GM19099 (cell line): Measurements from ENCODE around the gene GPATCH4.

ENCODE experiments used
- POLR2A ChIP-seq: IDR thresholded peaks from 3 replicates; pipeline ENCODE4 v1.6.1; 2011; ENCODE audit warnings: low read depth; ENCODE audit not compliant: insufficient read length; ENCODE audit errors: extremely low read depth

The GPATCH4 gene

DNA sequence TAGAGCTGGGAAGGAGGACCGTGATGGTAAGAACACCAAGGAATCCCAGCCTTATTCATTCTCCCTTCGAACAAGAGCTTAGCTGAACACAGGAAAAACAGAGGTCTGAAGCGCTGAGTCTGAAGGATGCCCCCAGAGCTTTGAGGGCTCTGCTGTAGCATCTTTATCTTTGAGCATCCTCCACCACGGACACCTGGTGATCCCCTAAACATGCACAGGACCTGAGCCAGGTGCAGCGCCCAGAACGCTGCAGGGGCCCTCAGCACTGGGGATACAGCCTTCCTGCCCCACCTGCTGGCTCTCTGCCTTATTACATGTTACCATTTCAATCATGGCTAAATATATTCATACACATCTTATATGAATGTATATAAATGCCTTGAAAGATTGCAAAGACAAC, 7.7 kb upstream of the GPATCH4 start:
- TF ChIP-seq POLR2A, result no peak

DNA sequence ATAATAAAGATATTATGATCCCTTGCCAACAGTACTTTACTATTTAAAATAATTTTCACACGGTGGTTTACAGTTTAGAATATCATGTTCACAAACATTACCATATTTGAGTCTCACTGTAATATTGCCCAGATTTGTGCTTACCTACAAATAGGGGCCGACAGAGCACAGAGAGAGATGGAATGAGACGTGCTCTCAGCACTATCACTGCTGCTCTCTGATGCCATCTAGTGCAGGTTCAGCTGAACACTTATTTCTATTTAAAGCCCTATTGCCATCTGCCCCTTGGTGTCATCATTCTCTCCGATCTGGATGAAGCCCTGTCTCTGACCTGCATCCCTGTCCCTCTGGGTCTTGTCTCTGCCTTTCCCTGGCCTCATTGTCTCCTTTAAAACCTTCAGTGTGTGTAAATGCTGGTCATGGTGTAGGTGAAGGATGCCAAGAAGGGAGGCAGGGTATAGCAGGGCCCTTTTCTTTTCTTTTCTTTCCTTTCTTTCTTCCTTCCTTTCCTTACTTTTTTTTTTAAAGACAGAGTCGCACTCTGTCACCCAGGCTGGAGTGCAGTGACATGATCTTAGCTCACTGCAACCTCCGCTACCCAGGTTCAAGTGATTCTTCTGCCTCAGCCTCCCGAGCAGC, 6.9 kb upstream of the GPATCH4 start:
- no peak for TF ChIP-seq POLR2A

DNA sequence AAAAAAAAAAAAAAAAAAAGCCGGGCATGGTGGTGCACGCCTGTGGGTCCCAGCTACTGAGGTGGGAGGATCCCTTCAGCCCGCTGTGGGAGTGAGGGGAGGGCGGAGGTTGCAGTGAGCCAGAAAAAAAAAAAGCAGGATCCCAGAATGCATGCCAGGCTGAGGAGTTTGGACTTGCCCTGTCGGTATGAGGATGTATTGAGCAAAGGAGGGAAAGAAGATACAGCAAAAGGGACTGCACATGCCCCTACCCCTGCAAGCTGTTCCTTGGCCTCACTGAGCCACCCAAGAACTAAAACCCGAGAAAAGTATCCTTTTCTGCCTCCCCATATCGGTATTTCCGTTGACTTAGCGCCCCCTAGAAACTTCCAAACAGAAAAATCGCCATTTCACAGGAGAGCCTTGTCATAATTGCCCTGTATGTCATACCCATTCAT, 1.3 kb upstream of the GPATCH4 start:
- TF ChIP-seq POLR2A, result no peak

DNA sequence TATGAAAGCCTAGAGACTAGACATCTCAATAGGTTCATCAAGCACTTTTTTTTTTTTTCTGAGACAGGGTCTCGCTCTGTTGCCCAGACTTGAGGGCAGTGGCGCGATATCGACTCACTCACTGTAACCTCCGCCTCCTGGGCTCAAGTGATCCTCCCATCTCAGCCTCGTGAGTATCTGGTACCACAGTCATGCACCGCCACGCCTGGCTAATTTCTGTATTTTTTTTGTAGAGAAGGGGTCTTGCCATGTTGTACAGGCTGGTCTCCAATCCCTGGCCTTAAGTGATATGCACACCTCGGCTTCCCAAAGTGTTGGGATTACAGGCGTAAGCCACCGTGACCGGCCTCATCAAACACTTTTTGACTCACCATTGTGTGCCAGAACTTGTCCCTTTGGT, 613 bp upstream of the GPATCH4 start:
- no peak for TF ChIP-seq POLR2A

DNA sequence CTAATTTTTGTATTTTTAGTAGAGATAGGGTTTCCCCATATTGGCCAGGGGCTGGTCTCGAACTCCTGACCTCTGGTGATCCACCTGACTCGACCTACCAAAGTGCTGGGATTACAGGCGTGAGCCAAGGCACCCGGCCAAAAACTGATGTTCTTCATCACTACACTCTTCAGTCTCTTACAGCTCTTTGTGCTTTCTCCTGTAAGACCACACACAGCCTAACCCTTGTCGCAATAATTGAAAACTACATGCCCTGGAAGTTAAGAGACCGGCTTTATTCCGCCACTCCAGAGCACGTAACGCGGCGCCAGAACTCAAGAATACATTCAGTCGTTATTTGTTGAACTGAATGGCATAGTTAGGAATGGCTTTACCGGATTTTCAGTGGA, 552 bp downstream of the GPATCH4 start:
- TF ChIP-seq POLR2A, result no peak

DNA sequence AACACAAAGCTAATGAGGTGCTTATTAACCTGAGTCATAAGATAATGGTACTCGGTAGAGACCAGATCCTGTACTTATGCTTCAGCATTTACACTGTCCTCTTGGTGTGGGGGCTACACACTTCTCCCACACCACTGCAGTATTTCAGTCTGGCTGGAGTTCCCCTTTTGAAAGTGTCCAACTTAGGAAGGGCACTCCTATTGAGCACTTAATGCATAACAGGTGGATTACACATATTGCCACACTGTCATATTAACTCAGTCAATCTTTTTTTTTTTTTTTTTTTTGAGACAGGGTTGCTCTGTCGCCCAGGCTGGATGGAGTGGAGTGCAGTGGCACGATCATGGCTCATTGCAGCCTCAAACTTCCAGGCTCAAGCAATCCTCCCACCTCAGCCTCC, 1.5 kb downstream of the GPATCH4 start:
- no peak for TF ChIP-seq POLR2A

DNA sequence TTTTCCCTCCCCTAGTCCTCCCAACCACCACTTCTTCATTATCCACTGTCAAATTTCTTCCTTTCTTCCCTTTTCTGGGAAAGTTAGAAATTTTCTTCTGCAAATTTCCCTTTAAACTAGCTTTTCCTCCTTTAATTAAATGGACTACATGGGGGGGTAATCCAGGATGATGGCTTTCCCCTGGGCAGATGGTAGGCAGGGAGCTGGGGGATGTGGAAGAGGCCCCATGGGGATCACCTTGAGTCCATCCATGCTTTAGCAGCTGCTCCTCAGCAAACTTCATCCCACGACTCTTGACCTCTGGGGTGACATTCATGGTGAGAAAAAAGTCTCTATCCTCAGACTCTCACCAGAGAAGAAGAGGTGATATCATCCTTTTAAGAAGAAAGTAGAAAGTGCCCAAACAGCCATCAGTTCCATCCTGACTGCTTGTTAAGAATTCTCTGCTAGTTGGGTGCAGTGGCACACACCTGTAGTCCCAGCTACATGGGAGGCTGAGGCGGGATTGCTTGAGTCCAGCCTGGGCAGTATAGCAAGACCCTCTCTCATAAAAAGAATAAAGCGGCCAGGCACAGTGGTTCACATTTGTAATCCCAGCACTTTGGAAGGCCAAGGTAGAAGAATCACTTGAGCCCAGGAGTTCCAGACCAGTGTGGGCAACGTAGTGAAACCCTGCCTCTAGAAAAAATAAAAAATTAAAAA, 2.4 kb downstream of the GPATCH4 start:
- TF ChIP-seq POLR2A, result no peak

DNA sequence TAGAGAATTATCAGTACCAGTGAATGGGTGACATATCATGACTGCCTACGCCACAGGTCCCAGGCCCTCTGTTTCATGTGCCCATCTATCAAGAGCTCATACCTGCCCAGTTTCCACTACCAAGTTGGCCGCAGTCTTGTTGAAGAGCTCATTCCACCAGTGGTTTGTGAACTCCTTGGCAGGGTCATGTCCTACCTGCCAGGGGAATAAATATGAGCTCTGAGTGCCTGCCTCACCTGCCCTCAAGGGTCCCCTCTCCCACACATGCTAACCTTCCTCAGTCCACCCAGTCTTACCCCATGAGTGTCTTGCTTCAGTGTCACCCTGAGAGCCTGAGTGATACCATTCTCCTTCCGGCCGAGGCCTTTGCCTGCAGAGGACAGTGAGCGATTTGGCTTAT, 3.2 kb downstream of the GPATCH4 start:
- no peak for TF ChIP-seq POLR2A

DNA sequence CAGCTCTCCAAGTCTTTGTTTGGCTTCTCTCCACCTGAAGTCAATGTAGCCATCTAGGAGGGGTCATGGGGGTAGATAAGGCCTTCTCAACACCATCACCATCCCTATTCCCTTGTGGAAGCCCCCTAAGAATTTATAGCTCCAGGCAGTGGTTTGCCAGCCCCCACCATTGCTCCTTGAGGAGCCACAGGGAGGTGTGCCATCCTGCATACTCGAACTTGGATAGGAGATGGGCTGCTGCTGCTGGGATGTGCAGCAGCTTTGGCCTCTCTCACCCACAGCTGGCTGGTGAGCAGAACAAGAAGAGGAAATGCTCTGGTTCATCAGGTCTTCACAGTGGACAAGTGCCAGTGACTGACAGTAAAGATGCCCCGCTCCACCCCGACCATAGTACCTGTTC, 4.9 kb downstream of the GPATCH4 start:
- TF ChIP-seq POLR2A, result no peak

DNA sequence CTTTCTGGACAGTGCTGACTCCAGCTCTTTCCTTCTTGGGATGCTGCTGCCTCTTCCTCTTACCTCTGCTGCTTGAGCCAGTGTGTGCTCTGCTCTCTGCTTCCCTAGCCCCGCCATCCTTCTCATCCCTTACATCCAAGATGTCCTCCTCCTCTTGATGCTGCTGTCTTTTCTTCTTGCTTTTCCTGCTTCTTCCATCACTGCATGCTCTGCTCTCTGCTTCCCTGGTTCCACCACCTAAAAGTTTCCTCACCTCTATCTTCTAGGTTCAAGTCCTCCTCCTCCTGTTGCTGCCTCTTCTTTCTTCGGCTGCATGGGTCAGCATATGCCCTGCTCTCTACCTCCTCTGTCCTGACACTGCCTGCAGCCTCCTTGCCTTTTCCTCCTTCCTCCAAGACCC, 6.3 kb downstream of the GPATCH4 start:
- no peak for TF ChIP-seq POLR2A

DNA sequence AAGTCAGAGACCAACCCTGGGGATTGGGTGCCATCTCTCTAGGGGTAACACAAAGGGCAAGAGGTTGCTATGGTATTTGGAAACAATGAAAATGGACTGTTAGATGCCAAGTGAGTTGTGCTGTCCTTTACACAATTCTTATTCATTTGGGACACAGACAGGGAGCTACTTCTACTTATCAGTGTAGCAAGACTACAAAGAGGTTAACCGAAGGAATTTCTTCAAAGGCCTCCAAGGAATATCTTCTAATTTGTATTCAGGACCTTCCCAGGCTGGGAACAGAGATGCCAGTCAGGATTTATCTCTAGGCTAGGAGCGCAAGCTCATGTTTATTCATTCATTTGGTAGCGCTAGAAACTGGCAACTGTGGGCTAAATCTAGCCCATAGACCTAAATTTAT, 7.1 kb downstream of the GPATCH4 start:
- TF ChIP-seq POLR2A, result no peak

DNA sequence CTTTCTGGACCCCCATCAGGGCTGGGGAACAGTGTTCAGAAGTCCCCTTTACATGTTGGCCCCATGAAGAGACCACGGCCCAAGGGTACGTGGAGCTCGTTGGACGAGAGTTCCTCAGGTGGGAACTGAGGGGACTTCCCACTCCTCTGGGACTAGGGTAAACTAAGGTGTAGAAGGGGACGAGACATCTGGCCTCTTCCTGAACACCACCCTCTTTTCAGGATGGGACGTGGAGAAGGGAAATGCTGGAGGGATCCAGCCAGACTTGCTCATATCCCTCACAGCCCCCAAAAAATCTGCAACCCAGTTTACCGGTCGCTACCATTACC, 7.7 kb downstream of the GPATCH4 start:
- TF ChIP-seq POLR2A, result no peak

DNA sequence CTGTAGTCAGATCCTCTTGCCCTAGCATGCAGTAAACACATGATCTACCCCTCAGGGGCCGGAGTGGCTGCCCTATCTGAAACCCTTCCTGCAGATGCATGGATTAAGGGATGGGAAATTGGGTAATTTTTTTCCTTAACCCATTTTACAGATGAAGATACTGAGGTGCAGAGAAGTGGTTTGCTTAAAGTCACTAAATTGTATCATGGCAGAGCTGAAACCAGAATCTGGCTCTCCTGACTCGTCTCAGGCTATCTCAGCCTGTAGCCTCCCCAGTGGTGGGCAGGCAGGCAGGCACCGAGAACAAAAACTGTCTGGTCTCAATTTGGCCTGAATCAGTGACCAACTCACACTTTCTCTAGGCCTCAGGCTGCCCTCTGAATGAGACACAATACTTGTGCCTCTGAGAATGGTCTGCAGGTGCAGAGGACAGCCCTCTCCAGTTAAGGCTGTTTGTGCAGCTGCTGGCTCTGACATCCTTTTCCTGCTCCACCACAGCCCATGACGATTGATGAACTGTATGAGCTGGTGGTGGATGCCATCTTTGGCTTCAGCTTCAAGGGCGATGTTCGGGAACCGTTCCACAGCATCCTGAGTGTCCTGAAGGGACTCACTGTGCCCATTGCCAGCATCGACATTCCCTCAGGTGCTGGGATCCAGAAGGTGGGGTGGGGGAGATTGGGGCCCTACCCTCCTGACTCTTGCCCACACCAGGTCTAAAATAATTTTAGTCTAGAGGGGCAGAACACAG, 8.2 kb downstream of the GPATCH4 start:
- no peak for TF ChIP-seq POLR2A

DNA sequence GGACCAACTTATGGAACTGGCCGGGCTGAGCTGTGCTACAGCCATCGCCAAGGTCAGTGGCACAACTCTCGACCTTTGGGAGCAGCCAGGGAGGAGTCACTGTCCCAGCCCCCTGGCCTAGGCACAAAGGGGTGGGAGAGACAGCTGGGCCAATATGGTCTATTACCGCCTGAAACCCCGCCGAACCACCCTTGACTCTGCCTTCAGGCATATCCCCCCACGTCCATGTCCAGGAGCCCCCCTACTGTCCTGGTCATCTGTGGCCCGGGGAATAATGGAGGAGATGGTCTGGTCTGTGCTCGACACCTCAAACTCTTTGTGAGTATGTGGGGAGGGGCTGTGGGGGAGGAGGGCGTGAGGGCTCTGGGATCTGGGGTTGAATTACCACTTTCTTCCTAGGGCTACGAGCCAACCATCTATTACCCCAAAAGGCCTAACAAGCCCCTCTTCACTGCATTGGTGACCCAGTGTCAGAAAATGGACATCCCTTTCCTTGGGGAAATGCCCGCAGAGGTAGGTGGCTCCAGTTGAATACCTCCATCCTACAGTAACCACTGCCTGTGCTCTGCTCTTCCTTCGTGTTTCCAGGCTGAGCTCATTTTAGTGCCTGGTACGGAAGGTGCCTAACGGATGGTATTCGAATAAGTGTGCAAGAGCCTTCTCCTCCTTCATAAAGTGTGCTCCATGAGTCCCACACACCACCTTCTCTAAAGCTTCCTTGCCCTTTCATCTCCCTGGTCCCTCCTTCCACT, 8.9 kb downstream of the GPATCH4 start:
- no peak for TF ChIP-seq POLR2A

DNA sequence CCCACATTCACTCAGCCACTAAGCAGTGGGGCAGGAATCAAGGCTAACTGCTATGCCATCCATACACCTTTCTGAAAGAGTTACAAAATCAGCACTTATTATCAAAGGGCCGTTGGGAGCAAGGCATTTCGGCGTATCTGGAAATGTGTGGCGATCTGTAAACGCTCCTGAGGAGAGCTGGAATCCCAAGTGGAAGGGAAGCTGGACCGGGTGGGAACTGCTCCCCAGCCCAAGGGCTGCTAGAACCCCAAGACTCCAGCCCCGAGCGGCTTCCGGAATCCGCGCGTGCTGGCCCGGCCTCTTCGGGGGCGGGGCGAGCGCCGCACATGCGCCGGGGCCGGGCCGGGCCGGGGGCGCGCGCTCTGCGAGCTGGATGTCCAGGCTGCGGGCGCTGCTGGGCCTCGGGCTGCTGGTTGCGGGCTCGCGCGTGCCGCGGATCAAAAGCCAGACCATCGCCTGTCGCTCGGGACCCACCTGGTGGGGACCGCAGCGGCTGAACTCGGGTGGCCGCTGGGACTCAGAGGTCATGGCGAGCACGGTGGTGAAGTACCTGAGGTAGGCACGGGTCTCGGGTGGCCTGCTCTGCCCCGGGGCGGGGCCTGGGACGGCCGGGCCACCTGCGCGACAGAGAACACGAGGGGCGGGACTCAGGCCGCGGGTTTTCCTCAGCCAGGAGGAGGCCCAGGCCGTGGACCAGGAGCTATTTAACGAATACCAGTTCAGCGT, 9.7 kb downstream of the GPATCH4 start, which contains the start of gene NAXE:
Gene NAXE (plus strand): TSS at position 345 of the 726 bp plus-strand sequence. CDS start 29 bp downstream, at position 374.
- TF ChIP-seq POLR2A, result peak; percentile 96
